OCI-LY3 (cell line): ENCODE data around the gene SF3A2.

ENCODE experiments used
- H2AFZ ChIP-seq: fragments of 200-600, 300-600 bp; shearing (Covaris generic); 2 replicates; pipeline ENCODE4 v1.6.0; 2014; ENCODE audit warnings: antibody characterized with exemption, low read depth, low read length
- H3K27ac ChIP-seq: fragments of 200-600, 300-600 bp; sonication (generic); 2 replicates; pipeline ENCODE4 v1.5.1; 2014; ENCODE audit warnings: mild to moderate bottlenecking, low read length, moderate library complexity, mixed read lengths
- H3K27me3 ChIP-seq: fragments of 200-600, 300-600 bp; sonication (generic); 2 replicates; pipeline ENCODE4 v1.6.1; 2014; ENCODE audit warnings: low read depth, low read length, mixed read lengths
- H3K36me3 ChIP-seq: fragments of 200-600, 300-600 bp; sonication (generic); replicated peaks from 2 replicates; pipeline ENCODE3; 2014; ENCODE audit warnings: low read depth, low read length, mixed read lengths
- H3K4me1 ChIP-seq: fragments of 300-600, 200-600 bp; sonication (generic); 2 replicates; pipeline ENCODE4 v1.6.1; 2014; ENCODE audit warnings: low read length, mixed read lengths
- H3K4me2 ChIP-seq: fragments of 200-600, 300-600 bp; sonication (generic); 2 replicates; pipeline ENCODE4 v1.6.1; 2014; ENCODE audit warnings: low read length, mixed read lengths
- H3K4me3 ChIP-seq: fragments of 300-600, 200-600 bp; sonication (generic); 2 replicates; pipeline ENCODE4 v1.5.1; 2014; ENCODE audit warnings: antibody characterized with exemption, mild to moderate bottlenecking, low read length, moderate library complexity
- H3K79me2 ChIP-seq: fragments of 300-600, 200-600 bp; shearing (Covaris generic); 2 replicates; pipeline ENCODE4 v1.6.1; 2014; ENCODE audit warnings: mild to moderate bottlenecking, low read length, mixed read lengths
- H3K9ac ChIP-seq: fragments of 300-600, 200-600 bp; shearing (Covaris generic); 2 replicates; pipeline ENCODE4 v1.6.0; 2014; ENCODE audit warnings: mild to moderate bottlenecking, low read length, moderate library complexity
- H3K9me3 ChIP-seq: fragments of 200-600, 300-600 bp; shearing (Covaris generic); 2 replicates; pipeline ENCODE4 v1.6.1; 2014; ENCODE audit warnings: low read length, mixed read lengths; ENCODE audit not compliant: insufficient read depth
- H4K20me1 ChIP-seq: fragments of 200-600, 300-600 bp; sonication (generic); 2 replicates; pipeline ENCODE4 v1.6.1; 2016; ENCODE audit warnings: low read length, mixed read lengths; ENCODE audit not compliant: insufficient read depth
- EZH2phosphoT487 ChIP-seq: fragments of 200-600 bp; shearing (Covaris generic); IDR thresholded peaks from 2 replicates; pipeline ENCODE4 v1.6.1; 2018; ENCODE audit warnings: antibody characterized with exemption, mixed run types, low read depth
- TF ChIP-seq, protein P1 (sequence below): fragments of 200-600, 300-600 bp; sonication (generic); IDR thresholded peaks from 2 replicates; pipeline ENCODE4 v1.5.1; 2014; ENCODE audit warnings: antibody characterized with exemption, low read length, low read depth

SF3A2 gene

DNA sequence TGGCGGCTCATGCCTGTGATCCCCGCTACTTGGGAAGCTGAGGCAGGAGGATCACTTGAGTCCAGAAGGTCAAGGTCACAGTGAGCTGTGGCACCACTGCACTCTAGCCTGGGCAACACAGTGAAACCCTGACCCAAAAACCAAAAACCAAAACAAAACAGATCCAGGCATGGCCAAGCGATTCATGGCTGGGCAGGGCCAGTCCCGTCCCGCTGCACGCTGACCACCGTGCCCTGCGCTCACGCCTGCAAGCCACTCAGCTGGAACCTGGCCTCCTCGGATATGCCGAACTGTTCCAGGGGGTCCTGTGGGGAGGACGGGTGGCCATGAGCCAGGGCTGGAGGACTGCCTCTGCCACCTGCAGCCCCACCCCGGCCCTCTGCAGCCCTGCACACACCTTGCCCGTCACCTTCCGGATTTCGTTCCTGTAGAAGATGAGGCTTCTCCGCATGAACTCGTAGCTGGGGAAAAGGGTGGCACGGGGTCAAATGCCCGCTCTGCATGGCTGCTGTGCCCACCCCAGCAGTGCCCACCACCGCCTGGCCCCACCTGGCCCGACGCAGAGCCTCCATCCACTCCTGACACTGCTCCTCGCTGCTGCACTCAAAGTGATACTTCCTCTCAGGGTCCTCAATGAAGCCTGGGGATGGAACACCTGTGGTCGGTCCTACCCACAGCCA is 2.9 kb upstream of the SF3A2 start:
- Histone ChIP-seq H3K79me2 (peaks cover 60% of the 10 kb centered on the region), H3K4me1 (peaks cover 20% of the 10 kb centered on the region), H2AFZ (no peak overlapping the region), H4K20me1 (peaks cover 20% of the 10 kb centered on the region), H3K27me3 (no peaks in the 10 kb centered on the region), H3K9ac (no peak overlapping the region), H3K4me3 (no peak overlapping the region), H3K36me3 (peaks cover 43% of the 10 kb centered on the region), H3K4me2 (no peak overlapping the region), H3K9me3 (no peaks in the 10 kb centered on the region), H3K27ac (no peak overlapping the region)
- no peak for TF ChIP-seq EZH2phosphoT487
- TF ChIP-seq, protein P1, sequence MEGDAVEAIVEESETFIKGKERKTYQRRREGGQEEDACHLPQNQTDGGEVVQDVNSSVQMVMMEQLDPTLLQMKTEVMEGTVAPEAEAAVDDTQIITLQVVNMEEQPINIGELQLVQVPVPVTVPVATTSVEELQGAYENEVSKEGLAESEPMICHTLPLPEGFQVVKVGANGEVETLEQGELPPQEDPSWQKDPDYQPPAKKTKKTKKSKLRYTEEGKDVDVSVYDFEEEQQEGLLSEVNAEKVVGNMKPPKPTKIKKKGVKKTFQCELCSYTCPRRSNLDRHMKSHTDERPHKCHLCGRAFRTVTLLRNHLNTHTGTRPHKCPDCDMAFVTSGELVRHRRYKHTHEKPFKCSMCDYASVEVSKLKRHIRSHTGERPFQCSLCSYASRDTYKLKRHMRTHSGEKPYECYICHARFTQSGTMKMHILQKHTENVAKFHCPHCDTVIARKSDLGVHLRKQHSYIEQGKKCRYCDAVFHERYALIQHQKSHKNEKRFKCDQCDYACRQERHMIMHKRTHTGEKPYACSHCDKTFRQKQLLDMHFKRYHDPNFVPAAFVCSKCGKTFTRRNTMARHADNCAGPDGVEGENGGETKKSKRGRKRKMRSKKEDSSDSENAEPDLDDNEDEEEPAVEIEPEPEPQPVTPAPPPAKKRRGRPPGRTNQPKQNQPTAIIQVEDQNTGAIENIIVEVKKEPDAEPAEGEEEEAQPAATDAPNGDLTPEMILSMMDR, result no peak

DNA sequence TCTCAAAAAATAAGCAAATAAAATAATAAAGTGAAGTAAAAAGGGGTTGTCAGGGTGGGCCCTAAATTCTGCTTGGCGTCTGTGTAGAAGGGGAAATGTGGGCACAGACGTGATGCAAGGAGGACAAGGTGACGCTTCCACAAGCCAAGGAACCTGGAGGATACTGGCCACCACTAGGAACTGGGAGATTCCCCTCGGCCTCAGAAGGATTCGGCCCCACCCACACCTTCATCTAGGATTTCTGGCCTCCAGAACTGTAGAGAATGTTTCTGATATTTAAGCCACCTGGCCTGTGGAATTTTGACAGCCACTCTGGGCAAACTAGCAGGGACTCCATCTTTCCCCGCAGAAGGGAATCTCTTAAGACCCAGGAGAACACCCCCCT is 1.6 kb upstream of the SF3A2 start:
- Histone ChIP-seq H2AFZ (no peak overlapping the region), H3K79me2 (peaks cover 70% of the 10 kb centered on the region), H3K27ac (peak overlapping the region; percentile 42), H4K20me1 (peaks cover 28% of the 10 kb centered on the region), H3K27me3 (no peaks in the 10 kb centered on the region), H3K9ac (peak overlapping the region; percentile 93), H3K36me3 (peaks cover 42% of the 10 kb centered on the region), H3K4me2 (peak overlapping the region; percentile 95), H3K4me1 (peaks cover 31% of the 10 kb centered on the region), H3K4me3 (peak overlapping the region; percentile 89), H3K9me3 (no peaks in the 10 kb centered on the region)
- TF ChIP-seq EZH2phosphoT487, result no peak
- TF ChIP-seq, protein P1, result no peak

DNA sequence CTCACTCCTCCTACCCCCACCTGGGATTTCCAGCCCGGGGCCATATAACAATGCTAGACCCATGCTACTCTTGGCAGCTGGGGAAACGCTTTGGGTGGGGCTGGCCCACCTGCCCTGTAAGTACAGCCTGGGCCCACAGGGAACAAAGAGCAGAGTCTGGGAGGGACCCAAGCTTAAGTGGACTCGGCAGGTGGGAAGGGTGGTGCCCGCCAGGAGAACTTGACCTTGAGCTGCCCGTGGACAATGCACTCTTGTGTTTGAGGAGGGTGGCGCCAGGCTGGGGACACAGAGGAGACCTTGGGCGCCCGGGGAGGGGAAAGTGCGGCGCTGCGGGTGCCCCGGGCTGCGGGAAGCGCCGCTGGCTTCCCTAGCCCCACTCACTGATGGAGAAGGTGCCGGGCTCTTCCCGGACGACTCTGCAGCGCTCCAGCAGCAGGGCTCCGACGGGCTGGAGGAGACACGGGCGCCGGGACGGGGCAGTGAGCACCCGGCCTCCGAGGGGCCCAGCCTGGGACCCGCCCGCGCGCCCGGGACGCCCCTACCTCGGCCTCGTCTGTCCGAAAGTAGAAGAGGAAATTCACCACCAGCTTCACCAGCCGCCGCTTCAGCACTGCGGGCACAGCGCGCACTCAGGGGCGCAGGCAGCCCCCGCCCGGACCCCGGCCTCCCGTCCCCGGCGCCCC is 1.1 kb upstream of the SF3A2 start:
- Histone ChIP-seq H3K36me3 (peaks cover 43% of the 10 kb centered on the region), H2AFZ (no peak overlapping the region), H3K27ac (peak overlapping the region; percentile 42), H3K4me1 (peaks cover 31% of the 10 kb centered on the region), H3K9ac (peak overlapping the region; percentile 93), H3K79me2 (peaks cover 76% of the 10 kb centered on the region), H4K20me1 (peaks cover 33% of the 10 kb centered on the region), H3K9me3 (no peaks in the 10 kb centered on the region), H3K4me2 (peak overlapping the region; percentile 95), H3K27me3 (no peaks in the 10 kb centered on the region), H3K4me3 (peak overlapping the region; percentile 89)
- TF ChIP-seq, protein P1, result no peak
- TF ChIP-seq EZH2phosphoT487, result no peak

DNA sequence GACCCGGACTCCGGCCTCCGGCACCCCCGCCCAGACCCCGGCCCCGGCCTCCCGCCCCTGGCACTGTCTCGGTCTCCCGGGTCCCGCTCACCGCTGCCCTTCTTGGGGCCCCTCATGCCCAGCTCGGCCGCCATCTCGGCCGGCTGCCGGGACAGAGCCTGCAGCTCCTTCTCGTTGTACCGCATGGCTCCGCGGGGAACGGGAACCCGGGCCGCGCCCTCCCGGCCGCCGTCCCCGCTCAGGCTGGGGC is 635 bp upstream of the SF3A2 start:
- Histone ChIP-seq H3K4me1 (peaks cover 31% of the 10 kb centered on the region), H3K9ac (peak overlapping the region; percentile 93), H3K9me3 (no peaks in the 10 kb centered on the region), H4K20me1 (peaks cover 38% of the 10 kb centered on the region), H3K27ac (peak overlapping the region; percentile 42), H3K4me3 (peak overlapping the region; percentile 89), H3K4me2 (peak overlapping the region; percentile 95), H3K36me3 (peaks cover 45% of the 10 kb centered on the region), H2AFZ (no peak overlapping the region), H3K79me2 (peaks cover 80% of the 10 kb centered on the region), H3K27me3 (no peaks in the 10 kb centered on the region)
- TF ChIP-seq EZH2phosphoT487, result no peak
- TF ChIP-seq, protein P1, result no peak
